Stimulated activated CD8-positive, alpha-beta memory T cell treated with anti-CD3 and anti-CD28 coated beads, Interleukin-7, amount 100 ng/mL, for 4 hours (primary cell): ENCODE data around the gene RAB6B.

Experiments used
- DNase-seq, 2 donors: peaks; one replicate each; pipeline ENCODE4 v3.0.0-alpha.2; 2020; ENCODE audit warnings: low read depth in 2 of 2

RAB6B gene

GRCh38 chr3:133930341-133930933 is 34.8 kb upstream of the RAB6B start:
- no peak for DNase-seq

- no peak for DNase-seq
Measured at GRCh38 chr3:133928903-133929607, 33.4 kb upstream of the RAB6B start.

- no peak for DNase-seq
Measured at GRCh38 chr3:133928136-133928893, 32.6 kb upstream of the RAB6B start.

- peak; percentile 50 to 81 for DNase-seq
Measured at GRCh38 chr3:133927540-133928066, 31.9 kb upstream of the RAB6B start.

GRCh38 chr3:133926736-133927539 is 31.3 kb upstream of the RAB6B start:
- DNase-seq, result no peak

- DNase-seq, result no peak
Measured at GRCh38 chr3:133925960-133926735, 30.5 kb upstream of the RAB6B start.

- no peak for DNase-seq
Measured at GRCh38 chr3:133924041-133924440, 28.4 kb upstream of the RAB6B start.

- DNase-seq, result no peak
Measured at GRCh38 chr3:133921592-133921991, 25.9 kb upstream of the RAB6B start.

GRCh38 chr3:133917144-133917543 is 21.5 kb upstream of the RAB6B start:
- DNase-seq, result no peak

GRCh38 chr3:133915685-133916658 is 20.3 kb upstream of the RAB6B start:
- no peak for DNase-seq

- DNase-seq, result no peak
Measured at GRCh38 chr3:133914839-133915600, 19.3 kb upstream of the RAB6B start.

- no peak for DNase-seq
Measured at GRCh38 chr3:133910422-133910821, 14.7 kb upstream of the RAB6B start.

- no peak for DNase-seq
Measured at GRCh38 chr3:133905376-133905775, 9.7 kb upstream of the RAB6B start.

- no peak for DNase-seq
Measured at GRCh38 chr3:133901847-133902246, 6.2 kb upstream of the RAB6B start.

- DNase-seq, result no peak
Measured at GRCh38 chr3:133901083-133901482, 5.4 kb upstream of the RAB6B start.

GRCh38 chr3:133899311-133899710 is 3.6 kb upstream of the RAB6B start:
- no peak for DNase-seq

- DNase-seq, result no peak
Measured at GRCh38 chr3:133897547-133897946, 1.9 kb upstream of the RAB6B start.

GRCh38 chr3:133896002-133896761 is 500 bp upstream of the RAB6B start:
- no peak for DNase-seq
